Measurements from ENCODE around the gene MPHOSPH10.
"Not testable (repeated sequence)": the region's sequence is repeated elsewhere in the genome, so short reads cannot be mapped to it uniquely, and the experiment has no call there.

DNA sequence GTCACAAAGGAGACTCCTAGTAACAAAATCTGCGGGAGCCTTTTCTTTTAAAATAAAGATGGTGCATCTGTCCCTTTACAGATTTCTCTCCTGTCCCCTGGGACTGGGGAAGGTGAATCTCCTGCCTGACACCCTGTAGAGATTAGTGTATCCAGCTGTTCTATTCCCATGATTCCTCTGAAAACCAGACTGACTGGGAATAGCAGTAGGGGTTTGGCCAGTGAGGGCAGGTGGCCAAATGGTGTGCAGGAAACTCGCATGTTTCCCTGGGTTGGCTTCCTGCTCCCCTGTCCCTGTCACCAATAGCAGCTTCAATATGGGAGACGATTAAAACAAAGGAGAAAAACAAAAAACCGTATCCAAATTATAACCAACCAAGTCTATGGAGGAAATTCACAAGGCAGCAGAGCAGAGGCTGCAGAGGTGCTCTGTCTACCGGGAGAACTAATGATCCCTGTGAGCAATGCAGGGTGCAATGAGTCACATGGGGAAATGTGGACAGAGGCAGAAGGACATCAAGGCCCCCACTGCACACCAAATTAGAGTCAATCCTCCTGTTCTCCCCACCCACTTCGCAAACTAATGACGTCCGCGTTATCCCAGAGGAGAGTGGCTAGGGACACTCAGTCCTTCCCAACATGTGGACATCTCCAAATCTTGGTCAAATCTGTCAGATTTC is 45.0 kb upstream of the MPHOSPH10 start:
- TF ChIP-seq, protein P1, sequence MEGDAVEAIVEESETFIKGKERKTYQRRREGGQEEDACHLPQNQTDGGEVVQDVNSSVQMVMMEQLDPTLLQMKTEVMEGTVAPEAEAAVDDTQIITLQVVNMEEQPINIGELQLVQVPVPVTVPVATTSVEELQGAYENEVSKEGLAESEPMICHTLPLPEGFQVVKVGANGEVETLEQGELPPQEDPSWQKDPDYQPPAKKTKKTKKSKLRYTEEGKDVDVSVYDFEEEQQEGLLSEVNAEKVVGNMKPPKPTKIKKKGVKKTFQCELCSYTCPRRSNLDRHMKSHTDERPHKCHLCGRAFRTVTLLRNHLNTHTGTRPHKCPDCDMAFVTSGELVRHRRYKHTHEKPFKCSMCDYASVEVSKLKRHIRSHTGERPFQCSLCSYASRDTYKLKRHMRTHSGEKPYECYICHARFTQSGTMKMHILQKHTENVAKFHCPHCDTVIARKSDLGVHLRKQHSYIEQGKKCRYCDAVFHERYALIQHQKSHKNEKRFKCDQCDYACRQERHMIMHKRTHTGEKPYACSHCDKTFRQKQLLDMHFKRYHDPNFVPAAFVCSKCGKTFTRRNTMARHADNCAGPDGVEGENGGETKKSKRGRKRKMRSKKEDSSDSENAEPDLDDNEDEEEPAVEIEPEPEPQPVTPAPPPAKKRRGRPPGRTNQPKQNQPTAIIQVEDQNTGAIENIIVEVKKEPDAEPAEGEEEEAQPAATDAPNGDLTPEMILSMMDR (IDR thresholded peaks at IDR 0.05) = not testable (repeated sequence)
- not testable (repeated sequence) for TF ChIP-seq POLR2A (IDR thresholded peaks at IDR 0.05)
